ENCODE results near the gene GALNT1. TPM values are rescaled to one million over a fixed set of nuclear protein-coding genes. Genes with fewer than 3 reads are reported as not detected.

The GALNT1 gene
- polyA plus RNA-seq, 1 donor (not counting 4 experiments of a cell fraction or from before 2014, with no cell fraction given), result 69.4 TPM

DNA sequence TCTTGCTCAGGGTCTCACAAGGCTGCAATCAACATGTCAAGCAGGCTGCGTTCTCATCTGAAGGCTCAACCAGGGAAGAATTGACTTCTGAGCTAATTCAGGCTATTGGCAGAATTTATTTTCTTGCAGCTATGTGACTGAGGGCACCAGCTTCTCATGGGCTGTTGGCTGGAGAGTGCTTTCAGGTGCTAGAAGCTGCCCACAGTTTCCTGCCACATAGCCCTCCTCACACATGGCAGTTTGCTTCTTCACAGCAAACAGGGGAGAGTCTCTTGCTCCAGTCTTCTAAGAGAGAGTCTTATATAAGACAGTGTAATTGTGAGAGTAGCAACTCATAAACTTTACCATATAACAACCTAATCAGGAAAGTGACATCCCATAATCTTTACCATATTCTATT is 46.2 kb upstream of the GALNT1 start:
- H3K79me2 ChIP-seq (ENCODE audit: control insufficient read depth, insufficient read depth, low read length), result no peaks in the 10 kb centered on the region
- H4K20me1 ChIP-seq (ENCODE audit: control insufficient read depth, extremely low read depth, insufficient read depth, low read length), result no peaks in the 10 kb centered on the region
- H3K27me3 ChIP-seq (ENCODE audit: control insufficient read depth, extremely low read depth, insufficient read depth, low read length), result no peaks in the 10 kb centered on the region
- DNase-seq (ENCODE audit: low read depth, low spot score) (no peak), FAIRE-seq (no peak)
- no peak for TF ChIP-seq EZH2 (IDR thresholded peaks at IDR 0.05; ENCODE audit: low read length)
- TF ChIP-seq, protein P1, sequence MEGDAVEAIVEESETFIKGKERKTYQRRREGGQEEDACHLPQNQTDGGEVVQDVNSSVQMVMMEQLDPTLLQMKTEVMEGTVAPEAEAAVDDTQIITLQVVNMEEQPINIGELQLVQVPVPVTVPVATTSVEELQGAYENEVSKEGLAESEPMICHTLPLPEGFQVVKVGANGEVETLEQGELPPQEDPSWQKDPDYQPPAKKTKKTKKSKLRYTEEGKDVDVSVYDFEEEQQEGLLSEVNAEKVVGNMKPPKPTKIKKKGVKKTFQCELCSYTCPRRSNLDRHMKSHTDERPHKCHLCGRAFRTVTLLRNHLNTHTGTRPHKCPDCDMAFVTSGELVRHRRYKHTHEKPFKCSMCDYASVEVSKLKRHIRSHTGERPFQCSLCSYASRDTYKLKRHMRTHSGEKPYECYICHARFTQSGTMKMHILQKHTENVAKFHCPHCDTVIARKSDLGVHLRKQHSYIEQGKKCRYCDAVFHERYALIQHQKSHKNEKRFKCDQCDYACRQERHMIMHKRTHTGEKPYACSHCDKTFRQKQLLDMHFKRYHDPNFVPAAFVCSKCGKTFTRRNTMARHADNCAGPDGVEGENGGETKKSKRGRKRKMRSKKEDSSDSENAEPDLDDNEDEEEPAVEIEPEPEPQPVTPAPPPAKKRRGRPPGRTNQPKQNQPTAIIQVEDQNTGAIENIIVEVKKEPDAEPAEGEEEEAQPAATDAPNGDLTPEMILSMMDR (optimal IDR thresholded peaks at IDR 0.05 in 1 of 3, IDR thresholded peaks at IDR 0.05 in 1 of 3, conservative IDR thresholded peaks at IDR 0.05 in 1 of 3; ENCODE audit: extremely low read depth in 1 of 3, insufficient read depth in 2 of 3, low read length in 3 of 3), result no peak
- H3K4me1 ChIP-seq (ENCODE audit: control insufficient read depth, extremely low read depth, insufficient read depth, low read length), result no peaks in the 10 kb centered on the region
- no peak overlapping the region for H2AFZ ChIP-seq (ENCODE audit: control insufficient read depth, low read length)
- no peak overlapping the region for H3K4me3 ChIP-seq (ENCODE audit: control insufficient read depth in 2 of 3, extremely low read depth in 1 of 3, insufficient read depth in 2 of 3, low read depth in 1 of 3, low read length in 3 of 3)
- no peak overlapping the region for H3K27ac ChIP-seq (ENCODE audit: control insufficient read depth, insufficient read depth, low read length)
- dilution Hi-C loops (cut with MboI; ENCODE audit: extremely low pct_ligation_motif_present, low sequenced_read_pairs), result no loop called here
- no peaks in the 10 kb centered on the region for H3K9me1 ChIP-seq (ENCODE audit: control insufficient read depth, extremely low read depth, insufficient read depth, low read length)
- H3K9me3 ChIP-seq (ENCODE audit: control insufficient read depth, low read depth, low read length), result no peaks in the 10 kb centered on the region
- no peaks in the 10 kb centered on the region for H3K36me3 ChIP-seq (ENCODE audit: control insufficient read depth in 2 of 2, extremely low read depth in 1 of 2, insufficient read depth in 2 of 2, low read length in 2 of 2)
- no peak overlapping the region for H3K9ac ChIP-seq (ENCODE audit: control insufficient read depth, extremely low read depth, insufficient read depth, low read length)
- no peak overlapping the region for H3K4me2 ChIP-seq (ENCODE audit: control insufficient read depth, extremely low read depth, insufficient read depth, low read depth, low read length)

DNA sequence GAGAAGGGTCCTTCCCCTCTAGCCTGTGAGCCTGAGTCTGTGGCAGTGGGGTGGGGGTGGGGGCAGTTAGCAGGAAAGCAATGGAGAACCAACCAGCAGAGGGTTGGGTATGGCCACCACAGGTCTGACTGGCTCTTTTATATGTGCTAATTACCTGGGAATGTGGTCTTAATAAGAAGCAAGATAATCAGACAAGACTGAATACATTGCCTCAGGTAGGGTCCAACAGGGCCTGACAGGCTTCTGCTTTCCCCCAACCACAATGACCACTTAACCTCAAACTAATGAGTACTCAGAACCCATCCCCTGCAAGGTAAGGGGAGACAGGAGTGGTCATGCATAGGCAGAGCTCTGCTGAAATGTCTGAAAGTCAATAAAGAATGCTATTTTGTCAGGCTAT is 39.2 kb upstream of the GALNT1 start:
- H3K4me3 ChIP-seq (ENCODE audit: control insufficient read depth in 2 of 3, extremely low read depth in 1 of 3, insufficient read depth in 2 of 3, low read depth in 1 of 3, low read length in 3 of 3), result no peak overlapping the region
- H3K27me3 ChIP-seq (ENCODE audit: control insufficient read depth, extremely low read depth, insufficient read depth, low read length), result no peaks in the 10 kb centered on the region
- dilution Hi-C loops (cut with MboI; ENCODE audit: extremely low pct_ligation_motif_present, low sequenced_read_pairs), result no loop called here
- H3K79me2 ChIP-seq (ENCODE audit: control insufficient read depth, insufficient read depth, low read length), result no peaks in the 10 kb centered on the region
- no peak overlapping the region for H2AFZ ChIP-seq (ENCODE audit: control insufficient read depth, low read length)
- no peaks in the 10 kb centered on the region for H3K9me1 ChIP-seq (ENCODE audit: control insufficient read depth, extremely low read depth, insufficient read depth, low read length)
- no peak overlapping the region for H3K4me2 ChIP-seq (ENCODE audit: control insufficient read depth, extremely low read depth, insufficient read depth, low read depth, low read length)
- no peaks in the 10 kb centered on the region for H4K20me1 ChIP-seq (ENCODE audit: control insufficient read depth, extremely low read depth, insufficient read depth, low read length)
- H3K9me3 ChIP-seq (ENCODE audit: control insufficient read depth, low read depth, low read length), result no peaks in the 10 kb centered on the region
- no peak overlapping the region for H3K27ac ChIP-seq (ENCODE audit: control insufficient read depth, insufficient read depth, low read length)
- FAIRE-seq (no peak), DNase-seq (ENCODE audit: low read depth, low spot score) (no peak)
- no peak overlapping the region for H3K9ac ChIP-seq (ENCODE audit: control insufficient read depth, extremely low read depth, insufficient read depth, low read length)
- no peaks in the 10 kb centered on the region for H3K36me3 ChIP-seq (ENCODE audit: control insufficient read depth in 2 of 2, extremely low read depth in 1 of 2, insufficient read depth in 2 of 2, low read length in 2 of 2)
- TF ChIP-seq EZH2 (IDR thresholded peaks at IDR 0.05; ENCODE audit: low read length), result no peak
- TF ChIP-seq, protein P1 (optimal IDR thresholded peaks at IDR 0.05 in 1 of 3, IDR thresholded peaks at IDR 0.05 in 1 of 3, conservative IDR thresholded peaks at IDR 0.05 in 1 of 3; ENCODE audit: extremely low read depth in 1 of 3, insufficient read depth in 2 of 3, low read length in 3 of 3), result no peak
- H3K4me1 ChIP-seq (ENCODE audit: control insufficient read depth, extremely low read depth, insufficient read depth, low read length), result no peaks in the 10 kb centered on the region

Measured in keratinocyte (primary cell).